MM.1S (cell line): ENCODE data around the gene VAMP2.

Source experiments
- CTCF ChIP-seq: fragments of 300-600 bp; sonication (generic); IDR thresholded peaks from 2 replicates; pipeline ENCODE4 v1.5.1; 2016; ENCODE audit warnings: antibody characterized with exemption, low read length, mixed read lengths
- EZH2phosphoT487 ChIP-seq: fragments of 300-600 bp; sonication (generic); IDR thresholded peaks from 2 replicates; pipeline ENCODE4 v1.6.1; 2018; ENCODE audit warnings: antibody characterized with exemption, low read length

GRCh38 chr17:8176197-8176940 is 13.6 kb upstream of the VAMP2 start, which contains the start of gene TMEM107:
- TF ChIP-seq CTCF (peak; percentile 14; the same call in 1 of the 2 replicates), EZH2phosphoT487 (no peak)
